ENCODE results near the gene SRPRB. TPM values are rescaled to one million over a fixed set of nuclear protein-coding genes. Genes with fewer than 3 reads are reported as not detected.

Gene SRPRB
- total RNA-seq, 1 experiment from 2014 or later = 61.0 TPM

- no peak for TF ChIP-seq REST (IDR thresholded peaks at IDR 0.05; ENCODE audit: low read depth)
- no peak for TF ChIP-seq TCF7L2 (IDR thresholded peaks at IDR 0.05; ENCODE audit: borderline replicate concordance, extremely low read depth, insufficient read depth, insufficient read length)
Measured at GRCh38 chr3:133782454-133782853, 23.2 kb upstream of the SRPRB start (continued).

- Histone ChIP-seq H3K27me3 (ENCODE audit: insufficient read depth, low read length) (no peaks in the 10 kb centered on the region), H3K27ac (ENCODE audit: low read depth, low read length) (no peak overlapping the region), H3K4me1 (ENCODE audit: control insufficient read depth in 1 of 2, insufficient read depth in 2 of 2, low read length in 2 of 2) (no peaks in the 10 kb centered on the region), H2AFZ (ENCODE audit: low read depth, low read length, poor library complexity, severe bottlenecking) (no peak overlapping the region), H3K79me2 (ENCODE audit: insufficient read depth, low read length) (no peaks in the 10 kb centered on the region), H3K4me3 (replicated peaks in 1 of 2; ENCODE audit: low read depth in 1 of 2, low read length in 2 of 2) (no peak overlapping the region), H4K20me1 (ENCODE audit: insufficient read depth) (no peaks in the 10 kb centered on the region), H3K4me2 (ENCODE audit: low read length) (no peak overlapping the region), H3K9ac (ENCODE audit: low read length) (no peak overlapping the region), H3K36me3 (ENCODE audit: control insufficient read depth in 1 of 2, insufficient read depth in 2 of 2, low read length in 2 of 2) (no peaks in the 10 kb centered on the region; a peak in 1 of 4 replicates), H3K9me2 (ENCODE audit: insufficient read depth) (no peaks in the 10 kb centered on the region), H3K9me3 (ENCODE audit: control insufficient read depth in 1 of 2, insufficient read depth in 1 of 2, low read depth in 1 of 2, low read length in 2 of 2) (no peaks in the 10 kb centered on the region)
- TF ChIP-seq EZH2phosphoT487 (IDR thresholded peaks at IDR 0.05; ENCODE audit: borderline replicate concordance) (no peak), JUND (IDR thresholded peaks at IDR 0.05) (no peak), YY1 (IDR thresholded peaks at IDR 0.05; ENCODE audit: extremely low read depth, insufficient replicate concordance, low read depth, low read length) (no peak), POLR2A (IDR thresholded peaks at IDR 0.05; ENCODE audit: borderline replicate concordance, extremely low read depth, insufficient read depth, insufficient read length) (no peak), ATF3 (IDR thresholded peaks at IDR 0.05) (no peak), EZH2 (IDR thresholded peaks at IDR 0.05) (no peak), SIN3A (IDR thresholded peaks at IDR 0.05; ENCODE audit: low read depth) (no peak), FOSL1 (IDR thresholded peaks at IDR 0.05; ENCODE audit: low read depth) (no peak), RAD21 (IDR thresholded peaks at IDR 0.05; ENCODE audit: low read depth) (no peak)
- CTCF ChIA-PET = no interaction called here
- BruUV-seq (replicated peaks) = no TSS peak
- DNase-seq (ENCODE audit: low read depth, low spot score) (no peak), ATAC-seq (no peak)
- intact Hi-C loops (cut with micrococcal nuclease) = no loop called here
- POLR2A ChIA-PET = no interaction called here
- RAD21 ChIA-PET (ENCODE audit: low non-redundant PET in 1 of 2, low total read pairs in 2 of 2, uncharacterized antibody in 2 of 2, unreplicated experiment in 2 of 2) = no interaction called here
Measured at GRCh38 chr3:133783762-133784161, 21.9 kb upstream of the SRPRB start.
